SK-N-SH (cell line): ENCODE results near the gene ELMO1. TPM values are rescaled to one million over a fixed set of nuclear protein-coding genes. Genes with fewer than 3 reads are reported as not detected.

Source experiments
- CTCF ChIA-PET: fragments of 300-600, 350-600 bp; formaldehyde crosslinking; extraction: SDS; loops from one replicate; lab custom pipeline; 2021; lab: Yijun Ruan, JAX
- POLR2A ChIA-PET: fragments of 350-600 bp; sonication (Branson Sonifier 250); formaldehyde crosslinking; extraction: SDS; loops from one replicate; lab custom pipeline; 2020; ENCODE audit warnings: antibody characterized with exemption, inconsistent platforms; lab: Yijun Ruan, JAX
- DNase-seq: peaks from one replicate; pipeline ENCODE4 v3.0.0; 2012
- H2AFZ ChIP-seq: fragments of 200-600 bp; sonication (generic); 2 replicates; pipeline ENCODE4 v1.8.1; 2016; ENCODE audit warnings: antibody characterized with exemption, mild to moderate bottlenecking, low read depth
- H3F3A ChIP-seq: fragments of 200-600 bp; sonication (generic); replicated peaks from 2 replicates; pipeline ENCODE3; 2016; ENCODE audit warnings: antibody characterized with exemption, mild to moderate bottlenecking; ENCODE audit not compliant: insufficient read depth
- H3K27ac ChIP-seq, 2 experiments: fragments of 200-500 bp in 1 of 2; fragments of 200-600 bp in 1 of 2; sonication (Bioruptor generic) in 1 of 2; sonication (generic), shearing (Covaris generic) in 1 of 2; 2 replicates each; pipeline versions ENCODE4 v1.5.1 to v1.6.1; 2014 to 2016; ENCODE audit warnings: low read depth in 2 of 2, inconsistent platforms in 1 of 2, low read length in 1 of 2, mild to moderate bottlenecking in 1 of 2, mixed read lengths in 1 of 2
- H3K27me3 ChIP-seq: fragments of 200-600 bp; sonication (generic), shearing (Covaris generic); 2 replicates; pipeline ENCODE4 v1.6.1; 2016; ENCODE audit warnings: mixed run types; ENCODE audit not compliant: insufficient read depth
- H3K36me3 ChIP-seq, 2 experiments: fragments of 200-500 bp in 1 of 2; fragments of 200-600 bp in 1 of 2; sonication (Bioruptor generic) in 1 of 2; sonication (generic) in 1 of 2; replicated peaks in 1 of 2; 2 replicates each; pipeline versions ENCODE3 to v1.5.1; 2014 to 2016; ENCODE audit warnings: low read length in 1 of 2, mild to moderate bottlenecking in 1 of 2; ENCODE audit not compliant: insufficient read depth in 2 of 2, control insufficient read depth in 1 of 2
- H3K4me1 ChIP-seq, 2 experiments: fragments of 200-500 bp in 1 of 2; fragments of 200-600 bp in 1 of 2; sonication (Bioruptor generic) in 1 of 2; sonication (generic), shearing (Covaris generic) in 1 of 2; 2 replicates each; pipeline versions ENCODE4 v1.5.1 to v1.6.1; 2014 to 2016; ENCODE audit warnings: low read depth in 1 of 2, low read length in 1 of 2, mixed run types in 1 of 2; ENCODE audit not compliant: insufficient read depth in 2 of 2, control insufficient read depth in 1 of 2
- H3K4me2 ChIP-seq: fragments of 200-600 bp; sonication (generic), shearing (Covaris generic); 2 replicates; pipeline ENCODE4 v1.6.1; 2017; ENCODE audit warnings: mixed run types
- H3K4me3 ChIP-seq, 2 experiments: fragments of 200-500 bp in 1 of 2; fragments of 200-600 bp in 1 of 2; sonication (Bioruptor generic) in 1 of 2; sonication (generic), shearing (Covaris generic) in 1 of 2; 2 replicates each; pipeline versions ENCODE4 v1.5.1 to v1.8.1; 2014 to 2016; ENCODE audit warnings: low read depth in 2 of 2, inconsistent platforms in 1 of 2, low read length in 1 of 2, mild to moderate bottlenecking in 1 of 2, mixed read lengths in 1 of 2, moderate library complexity in 1 of 2
- H3K79me2 ChIP-seq: fragments of 200-600 bp; sonication (generic); 2 replicates; pipeline ENCODE4 v1.8.1; 2017; ENCODE audit warnings: mild to moderate bottlenecking; ENCODE audit not compliant: insufficient read depth
- H3K9ac ChIP-seq: fragments of 200-600 bp; sonication (generic); 2 replicates; pipeline ENCODE4 v1.6.1; 2017; ENCODE audit warnings: mixed run types
- H3K9me2 ChIP-seq: fragments of 200-600 bp; sonication (generic); 2 replicates; pipeline ENCODE4 v1.6.1; 2017; ENCODE audit warnings: mixed run types
- H3K9me3 ChIP-seq: fragments of 200-600 bp; sonication (generic); 2 replicates; pipeline ENCODE4 v1.6.1; 2017; ENCODE audit warnings: mixed run types, mild to moderate bottlenecking, moderate library complexity
- H4K20me1 ChIP-seq: fragments of 200-600 bp; sonication (generic); 2 replicates; pipeline ENCODE4 v1.6.1; 2017; ENCODE audit warnings: mild to moderate bottlenecking, mixed run types; ENCODE audit not compliant: insufficient read depth
- FOSL2 ChIP-seq: IDR thresholded peaks from 2 replicates; pipeline ENCODE4 v1.4.0; 2012; ENCODE audit warnings: low read depth, mild to moderate bottlenecking, moderate library complexity, borderline replicate concordance
- JUND ChIP-seq: IDR thresholded peaks from 2 replicates; pipeline ENCODE4 v1.4.0; 2012
- MEF2A ChIP-seq: IDR thresholded peaks from 2 replicates; pipeline ENCODE4 v1.4.0; 2012; ENCODE audit warnings: low read depth, borderline replicate concordance
- MXI1 ChIP-seq: IDR thresholded peaks from 2 replicates; pipeline ENCODE4 v1.6.1; 2012; ENCODE audit warnings: mild to moderate bottlenecking, low read depth, low read length, improper control_type of control experiment
- NFIC ChIP-seq: IDR thresholded peaks from 2 replicates; pipeline ENCODE4 v1.4.0; 2012; ENCODE audit warnings: borderline replicate concordance
- POLR2AphosphoS5 ChIP-seq: IDR thresholded peaks from 2 replicates; pipeline ENCODE4 v1.6.1; 2012; ENCODE audit warnings: low read depth, low read length
- RAD21 ChIP-seq: IDR thresholded peaks from 2 replicates; pipeline ENCODE4 v1.6.1; 2012; ENCODE audit warnings: mild to moderate bottlenecking, low read length
- RCOR1 ChIP-seq: fragments of 150-350 bp; IDR thresholded peaks from 2 replicates; pipeline ENCODE4 v1.6.1; 2017; ENCODE audit warnings: antibody characterized with exemption, low read length
- SIN3A ChIP-seq: IDR thresholded peaks from 2 replicates; pipeline ENCODE4 v1.6.1; 2012; ENCODE audit warnings: low read depth, mild to moderate bottlenecking, low read length, moderate library complexity, borderline replicate concordance
- SMC3 ChIP-seq: IDR thresholded peaks from 2 replicates; pipeline ENCODE4 v1.6.1; 2012; ENCODE audit warnings: low read depth, low read length, improper control_type of control experiment
- TAF1 ChIP-seq: IDR thresholded peaks from 2 replicates; pipeline ENCODE4 v1.6.1; 2012; ENCODE audit warnings: low read depth, mild to moderate bottlenecking, low read length, moderate library complexity, borderline replicate concordance
- TCF12 ChIP-seq: IDR thresholded peaks from 2 replicates; pipeline ENCODE4 v1.4.0; 2012
- YY1 ChIP-seq: IDR thresholded peaks from 2 replicates; pipeline ENCODE4 v1.4.0; 2012; ENCODE audit warnings: low read depth, mild to moderate bottlenecking
- WGBS: methylation state at CpG from one replicate; pipeline ENCODE4 v1.1.6; 2017; ENCODE audit warnings: low lambda C conversion rate; 5-methylcytosine and 5-hydroxymethylcytosine counted together
- polyA plus RNA-seq, 3 experiments: library from polyadenylated mRNA; depleted of rRNA; stranded (reverse); fragments of >200 nt; gene quantifications; 2 replicates each; pipeline ENCODE4 v1.2.3, GENCODE V29; 2012
- TF ChIP-seq, protein P1 (sequence below): IDR thresholded peaks from 2 replicates; pipeline ENCODE4 v1.4.0; 2012; ENCODE audit warnings: low read depth, borderline replicate concordance
- TF ChIP-seq, protein P2 (sequence below): fragments of 150-350 bp; IDR thresholded peaks from 2 replicates; pipeline ENCODE4 v1.6.1; 2016; ENCODE audit warnings: mild to moderate bottlenecking, low read depth, low read length
- TF ChIP-seq, protein P3 (sequence below): IDR thresholded peaks from 2 replicates; pipeline ENCODE4 v1.4.0; 2012; ENCODE audit warnings: low read depth, borderline replicate concordance

ELMO1 gene
- polyA plus RNA-seq, 1 of the 3 experiments (the other 2 are of a cell fraction) = 0.64 TPM

DNA sequence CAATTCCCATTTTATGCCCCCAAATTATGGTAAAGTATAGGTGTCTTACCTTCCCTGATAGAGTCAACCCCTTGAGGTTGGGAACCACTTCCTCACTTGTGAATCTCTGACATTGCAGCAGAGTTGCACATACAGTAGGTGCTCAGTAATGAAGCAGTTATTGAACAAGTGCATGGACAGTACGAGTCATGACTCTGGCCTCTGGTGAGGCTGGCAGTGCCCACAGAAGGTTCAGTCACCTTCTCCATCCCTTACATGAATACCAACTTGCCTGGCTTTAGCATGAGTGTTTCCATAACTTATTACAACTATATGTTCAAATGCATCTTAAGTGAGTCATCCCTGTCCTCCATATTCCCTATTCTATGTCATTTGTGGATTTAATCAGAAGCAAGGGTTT is 340.0 kb downstream of the ELMO1 start:
- no peaks in the 10 kb centered on the region for H3F3A ChIP-seq
- no peaks in the 10 kb centered on the region for H4K20me1 ChIP-seq
- peaks cover 0 to 12% of the 10 kb centered on the region in 2 experiments; a peak in 2 of 4 replicates for H3K4me1 ChIP-seq
- DNase-seq = no peak
- H3K9ac ChIP-seq = no peak overlapping the region
- H3K79me2 ChIP-seq = no peaks in the 10 kb centered on the region
- H3K4me3 ChIP-seq = no peak overlapping the region
- ChIA-PET CTCF (no interaction called here), POLR2A (no interaction called here)
- WGBS = 33% methylated on average over 1 of the region's 1 CpG
- no peaks in the 10 kb centered on the region for H3K27me3 ChIP-seq
- no peaks in the 10 kb centered on the region for H3K36me3 ChIP-seq
- no peak overlapping the region for H3K27ac ChIP-seq
- TF ChIP-seq POLR2AphosphoS5 (no peak), YY1 (no peak), RCOR1 (no peak), NFIC (no peak), FOSL2 (no peak), MXI1 (no peak), TAF1 (no peak), MEF2A (no peak), JUND (no peak), SMC3 (no peak), RAD21 (no peak), TCF12 (no peak), SIN3A (no peak)
- TF ChIP-seq, protein P1, sequence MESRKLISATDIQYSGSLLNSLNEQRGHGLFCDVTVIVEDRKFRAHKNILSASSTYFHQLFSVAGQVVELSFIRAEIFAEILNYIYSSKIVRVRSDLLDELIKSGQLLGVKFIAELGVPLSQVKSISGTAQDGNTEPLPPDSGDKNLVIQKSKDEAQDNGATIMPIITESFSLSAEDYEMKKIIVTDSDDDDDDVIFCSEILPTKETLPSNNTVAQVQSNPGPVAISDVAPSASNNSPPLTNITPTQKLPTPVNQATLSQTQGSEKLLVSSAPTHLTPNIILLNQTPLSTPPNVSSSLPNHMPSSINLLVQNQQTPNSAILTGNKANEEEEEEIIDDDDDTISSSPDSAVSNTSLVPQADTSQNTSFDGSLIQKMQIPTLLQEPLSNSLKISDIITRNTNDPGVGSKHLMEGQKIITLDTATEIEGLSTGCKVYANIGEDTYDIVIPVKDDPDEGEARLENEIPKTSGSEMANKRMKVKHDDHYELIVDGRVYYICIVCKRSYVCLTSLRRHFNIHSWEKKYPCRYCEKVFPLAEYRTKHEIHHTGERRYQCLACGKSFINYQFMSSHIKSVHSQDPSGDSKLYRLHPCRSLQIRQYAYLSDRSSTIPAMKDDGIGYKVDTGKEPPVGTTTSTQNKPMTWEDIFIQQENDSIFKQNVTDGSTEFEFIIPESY = no peak
- TF ChIP-seq, protein P2, sequence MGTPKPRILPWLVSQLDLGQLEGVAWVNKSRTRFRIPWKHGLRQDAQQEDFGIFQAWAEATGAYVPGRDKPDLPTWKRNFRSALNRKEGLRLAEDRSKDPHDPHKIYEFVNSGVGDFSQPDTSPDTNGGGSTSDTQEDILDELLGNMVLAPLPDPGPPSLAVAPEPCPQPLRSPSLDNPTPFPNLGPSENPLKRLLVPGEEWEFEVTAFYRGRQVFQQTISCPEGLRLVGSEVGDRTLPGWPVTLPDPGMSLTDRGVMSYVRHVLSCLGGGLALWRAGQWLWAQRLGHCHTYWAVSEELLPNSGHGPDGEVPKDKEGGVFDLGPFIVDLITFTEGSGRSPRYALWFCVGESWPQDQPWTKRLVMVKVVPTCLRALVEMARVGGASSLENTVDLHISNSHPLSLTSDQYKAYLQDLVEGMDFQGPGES = no peak
- TF ChIP-seq, protein P3, sequence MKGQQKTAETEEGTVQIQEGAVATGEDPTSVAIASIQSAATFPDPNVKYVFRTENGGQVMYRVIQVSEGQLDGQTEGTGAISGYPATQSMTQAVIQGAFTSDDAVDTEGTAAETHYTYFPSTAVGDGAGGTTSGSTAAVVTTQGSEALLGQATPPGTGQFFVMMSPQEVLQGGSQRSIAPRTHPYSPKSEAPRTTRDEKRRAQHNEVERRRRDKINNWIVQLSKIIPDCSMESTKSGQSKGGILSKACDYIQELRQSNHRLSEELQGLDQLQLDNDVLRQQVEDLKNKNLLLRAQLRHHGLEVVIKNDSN = no peak
- no peaks in the 10 kb centered on the region for H3K9me3 ChIP-seq
- no peaks in the 10 kb centered on the region for H3K9me2 ChIP-seq
- H2AFZ ChIP-seq = no peak overlapping the region
- no peak overlapping the region for H3K4me2 ChIP-seq
